Adrenal gland (tissue), 12 donors: ENCODE data around the gene ITPKB. TPM values are rescaled to one million over a fixed set of nuclear protein-coding genes. Genes with fewer than 3 reads are reported as not detected.

ENCODE experiments used
- DNase-seq, 7 donors: peaks; one replicate each; pipeline ENCODE4 v3.0.0-alpha.2; 2019 to 2020
- H3K27ac ChIP-seq, 5 donors: fragments of 200-600 bp; sonication (generic) in 4 of 5; 1 replicate in 3 of 5; 2 replicates in 2 of 5; pipeline versions ENCODE4 v1.5.1 to v1.8.0; 2016 to 2020; ENCODE audit warnings: mild to moderate bottlenecking in 1 of 5
- H3K27me3 ChIP-seq: fragments of 200-600 bp; 2 replicates; pipeline ENCODE4 v1.8.0; 2021
- H3K36me3 ChIP-seq, 2 donors: fragments of 200-600 bp; replicated peaks in 1 of 2; 1 replicate in 1 of 2; 2 replicates in 1 of 2; pipeline versions ENCODE4 v1.5.1 to v1.8.0; 2018 to 2022
- H3K4me1 ChIP-seq, 2 donors: fragments of 200-600 bp; replicated peaks in 1 of 2; 1 replicate in 1 of 2; 2 replicates in 1 of 2; pipeline versions ENCODE4 v1.5.1 to v1.8.0; 2018 to 2021
- H3K4me3 ChIP-seq, 4 donors: fragments of 200-600 bp; sonication (generic) in 3 of 4; one replicate each; pipeline ENCODE4 v1.5.1; 2016 to 2018
- H3K9me3 ChIP-seq, 3 donors: fragments of 200-600 bp; sonication (generic) in 1 of 3; replicated peaks in 1 of 3; 1 replicate in 2 of 3; 2 replicates in 1 of 3; pipeline versions ENCODE4 v1.5.1 to v1.8.0; 2016 to 2021
- CTCF ChIP-seq, 6 experiments: fragments of 450-650 bp in 4 of 6; fragments of 200-600 bp in 2 of 6; sonication (generic) in 1 of 6; IDR thresholded peaks; 1 replicate in 5 of 6; 2 replicates in 1 of 6; pipeline versions ENCODE4 v1.5.1 to v1.8.0; 2016 to 2021; ENCODE audit warnings: antibody characterized with exemption in 6 of 6, mild to moderate bottlenecking in 2 of 6, moderate library complexity in 1 of 6
- POLR2A ChIP-seq, 2 donors: fragments of 450-650 bp; IDR thresholded peaks; one replicate each; pipeline ENCODE4 v1.6.1; 2017; ENCODE audit warnings: antibody characterized with exemption in 2 of 2, mild to moderate bottlenecking in 2 of 2, moderate library complexity in 1 of 2
- WGBS, 4 donors: extraction: QIAGEN DNeasy Blood & Tissue Kit in 2 of 4; methylation state at CpG; one replicate each; pipeline versions ENCODE4 v1.1.5 to v1.1.7; 2013 to 2017; 5-methylcytosine and 5-hydroxymethylcytosine counted together
- intact Hi-C, 2 donors: fragments of 100-400 bp; cut with DNase I; formaldehyde crosslinking; loops; one replicate each; pipeline versions ENCODE4 v1.14.1 to v1.15.0; 2022 to 2023
- polyA plus RNA-seq, 3 donors: library from polyadenylated mRNA; stranded (reverse); fragments of 200-250 nt in 2 of 3; fragments of 350-450 nt in 1 of 3; fragmentation: Illumina TruSeq in 1 of 3; extraction: RNeasy Lipid Tissue Mini Kit (QIAGEN cat#74804) in 1 of 3; gene quantifications; one replicate each; pipeline ENCODE4 v1.2.3, GENCODE V29; 2013 to 2014
- total RNA-seq, 9 donors: library from RNA; depleted of rRNA in 4 of 9; stranded (reverse); fragments of >200 nt in 4 of 9; fragments of 120-200 nt in 1 of 9; fragmentation: NEBNext Ultra II Directional in 1 of 9; extraction: Animal tissue kit (Norgen Biotek cat#: 25700) in 1 of 9; gene quantifications; one replicate each; pipeline versions ENCODE4 v1.1.0 to v1.2.4, GENCODE V29; 2013 to 2023
- donor health status: healthy with polysubstance abuse.
- donor health status: Bipolar disorder and iron deficiency.
- donor health status: DM: yes; HTN: yes; CAD: no.
- donor health status: DM: no; HTN: no; CAD: no.
- donor health status: DM: no; HTN: no; CAD: no.
- donor health status: DM: yes; HTN: yes; CAD: no.

Gene ITPKB
- total and polyA plus RNA-seq, 12 donors: 2.3 to 22.7 (median 13.0) TPM

- intact Hi-C loops: loop anchor here in 1 of 2 donors (10.0 kb wide), 1 partner anchor 75 kb away; no protein-coding TSS in a partner anchor
Observed at GRCh38 chr1:226730071-226730470, 9.0 kb downstream of the ITPKB start.

GRCh38 chr1:226728448-226728847 is 10.6 kb downstream of the ITPKB start:
- H3K4me1 ChIP-seq: peaks cover 0 to 18% of the 10 kb centered on the region in 2 donors
- TF ChIP-seq CTCF (IDR thresholded peaks at IDR 0.05): no peak
- TF ChIP-seq POLR2A (IDR thresholded peaks at IDR 0.05): no peak
- WGBS, 4 donors: 75 to 85% (median 84%) methylated on average over 6 of the region's 6 CpGs

More at GRCh38 chr1:226730071-226730470, 9.0 kb downstream of the ITPKB start:
- H3K36me3 ChIP-seq: peaks cover 0 to 9% of the 10 kb centered on the region in 2 donors
- TF ChIP-seq POLR2A (IDR thresholded peaks at IDR 0.05) (no peak), CTCF (IDR thresholded peaks at IDR 0.05) (no peak)
- no peak for DNase-seq
- H3K27ac ChIP-seq: no peak overlapping the region
- H3K4me3 ChIP-seq: no peak overlapping the region
- no peaks in the 10 kb centered on the region for H3K9me3 ChIP-seq
- WGBS, 4 donors: 83 to 98% (median 86%) methylated on average over 1 of the region's 1 CpG
- H3K4me1 ChIP-seq: peaks cover 0 to 23% of the 10 kb centered on the region in 2 donors
- no peaks in the 10 kb centered on the region for H3K27me3 ChIP-seq

GRCh38 chr1:226725897-226726267 is 13.2 kb downstream of the ITPKB start:
- WGBS, 4 donors: 84 to 92% (median 88%) methylated on average over 4 of the region's 4 CpGs
- no peak overlapping the region for H3K4me3 ChIP-seq
- no peak overlapping the region for H3K27ac ChIP-seq
- intact Hi-C loops: no loop called here
- H3K4me1 ChIP-seq: peaks cover 0 to 7% of the 10 kb centered on the region in 2 donors
- no peaks in the 10 kb centered on the region for H3K27me3 ChIP-seq
- TF ChIP-seq POLR2A (IDR thresholded peaks at IDR 0.05) (no peak), CTCF (IDR thresholded peaks at IDR 0.05) (no peak)
- H3K9me3 ChIP-seq: no peaks in the 10 kb centered on the region
- DNase-seq: no peak
- H3K36me3 ChIP-seq: peaks cover 0 to 4% of the 10 kb centered on the region in 2 donors

More at GRCh38 chr1:226728448-226728847, 10.6 kb downstream of the ITPKB start:
- Histone ChIP-seq H3K4me3 (no peak overlapping the region), H3K27ac (no peak overlapping the region), H3K36me3 (peaks cover 0 to 9% of the 10 kb centered on the region in 2 donors), H3K9me3 (no peaks in the 10 kb centered on the region), H3K27me3 (no peaks in the 10 kb centered on the region)
- intact Hi-C loops: no loop called here
- no peak for DNase-seq

GRCh38 chr1:226723657-226724532 is 15.2 kb downstream of the ITPKB start:
- TF ChIP-seq CTCF (IDR thresholded peaks at IDR 0.05) (no peak), POLR2A (IDR thresholded peaks at IDR 0.05) (no peak)
- Histone ChIP-seq H3K27ac (no peak overlapping the region), H3K27me3 (no peaks in the 10 kb centered on the region), H3K4me3 (no peak overlapping the region), H3K9me3 (no peaks in the 10 kb centered on the region), H3K4me1 (peaks cover 0 to 4% of the 10 kb centered on the region in 2 donors), H3K36me3 (no peaks in the 10 kb centered on the region)
- DNase-seq: no peak
- intact Hi-C loops: no loop called here
- WGBS, 4 donors: 66 to 76% (median 69%) methylated on average over 13 of the region's 13 CpGs
